ENCODE results near the gene SLC39A11. TPM values are rescaled to one million over a fixed set of nuclear protein-coding genes. Genes with fewer than 3 reads are reported as not detected.
A peak's percentile ranks its signal among the peaks of the same experiment; 100 is the strongest.

The SLC39A11 gene
- total and polyA plus RNA-seq, 2 of the 13 experiments (the other 11 are each of a cell fraction or from before 2014, with no cell fraction given): 17.2 to 31.5 TPM

DNA sequence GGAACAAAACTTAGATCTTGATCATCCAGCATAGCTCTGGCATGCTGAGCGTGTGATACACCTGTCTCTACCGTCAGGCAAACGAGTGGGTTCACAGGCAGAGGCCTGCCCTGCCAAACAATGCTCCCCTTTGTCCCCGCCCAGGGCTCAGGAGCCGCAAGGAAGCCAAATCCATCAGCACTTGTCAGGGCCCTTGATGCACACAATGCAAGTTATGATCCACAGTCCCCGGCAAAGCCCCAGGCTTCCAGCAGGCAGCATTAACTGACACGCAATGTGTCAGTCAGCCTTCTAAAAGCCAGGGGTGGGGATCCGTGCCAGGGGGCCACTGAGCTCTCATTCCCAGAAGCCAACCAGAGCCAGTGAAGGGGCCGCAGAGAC, 460.9 kb downstream of the SLC39A11 start (continued):
- TF ChIP-seq, protein P1, sequence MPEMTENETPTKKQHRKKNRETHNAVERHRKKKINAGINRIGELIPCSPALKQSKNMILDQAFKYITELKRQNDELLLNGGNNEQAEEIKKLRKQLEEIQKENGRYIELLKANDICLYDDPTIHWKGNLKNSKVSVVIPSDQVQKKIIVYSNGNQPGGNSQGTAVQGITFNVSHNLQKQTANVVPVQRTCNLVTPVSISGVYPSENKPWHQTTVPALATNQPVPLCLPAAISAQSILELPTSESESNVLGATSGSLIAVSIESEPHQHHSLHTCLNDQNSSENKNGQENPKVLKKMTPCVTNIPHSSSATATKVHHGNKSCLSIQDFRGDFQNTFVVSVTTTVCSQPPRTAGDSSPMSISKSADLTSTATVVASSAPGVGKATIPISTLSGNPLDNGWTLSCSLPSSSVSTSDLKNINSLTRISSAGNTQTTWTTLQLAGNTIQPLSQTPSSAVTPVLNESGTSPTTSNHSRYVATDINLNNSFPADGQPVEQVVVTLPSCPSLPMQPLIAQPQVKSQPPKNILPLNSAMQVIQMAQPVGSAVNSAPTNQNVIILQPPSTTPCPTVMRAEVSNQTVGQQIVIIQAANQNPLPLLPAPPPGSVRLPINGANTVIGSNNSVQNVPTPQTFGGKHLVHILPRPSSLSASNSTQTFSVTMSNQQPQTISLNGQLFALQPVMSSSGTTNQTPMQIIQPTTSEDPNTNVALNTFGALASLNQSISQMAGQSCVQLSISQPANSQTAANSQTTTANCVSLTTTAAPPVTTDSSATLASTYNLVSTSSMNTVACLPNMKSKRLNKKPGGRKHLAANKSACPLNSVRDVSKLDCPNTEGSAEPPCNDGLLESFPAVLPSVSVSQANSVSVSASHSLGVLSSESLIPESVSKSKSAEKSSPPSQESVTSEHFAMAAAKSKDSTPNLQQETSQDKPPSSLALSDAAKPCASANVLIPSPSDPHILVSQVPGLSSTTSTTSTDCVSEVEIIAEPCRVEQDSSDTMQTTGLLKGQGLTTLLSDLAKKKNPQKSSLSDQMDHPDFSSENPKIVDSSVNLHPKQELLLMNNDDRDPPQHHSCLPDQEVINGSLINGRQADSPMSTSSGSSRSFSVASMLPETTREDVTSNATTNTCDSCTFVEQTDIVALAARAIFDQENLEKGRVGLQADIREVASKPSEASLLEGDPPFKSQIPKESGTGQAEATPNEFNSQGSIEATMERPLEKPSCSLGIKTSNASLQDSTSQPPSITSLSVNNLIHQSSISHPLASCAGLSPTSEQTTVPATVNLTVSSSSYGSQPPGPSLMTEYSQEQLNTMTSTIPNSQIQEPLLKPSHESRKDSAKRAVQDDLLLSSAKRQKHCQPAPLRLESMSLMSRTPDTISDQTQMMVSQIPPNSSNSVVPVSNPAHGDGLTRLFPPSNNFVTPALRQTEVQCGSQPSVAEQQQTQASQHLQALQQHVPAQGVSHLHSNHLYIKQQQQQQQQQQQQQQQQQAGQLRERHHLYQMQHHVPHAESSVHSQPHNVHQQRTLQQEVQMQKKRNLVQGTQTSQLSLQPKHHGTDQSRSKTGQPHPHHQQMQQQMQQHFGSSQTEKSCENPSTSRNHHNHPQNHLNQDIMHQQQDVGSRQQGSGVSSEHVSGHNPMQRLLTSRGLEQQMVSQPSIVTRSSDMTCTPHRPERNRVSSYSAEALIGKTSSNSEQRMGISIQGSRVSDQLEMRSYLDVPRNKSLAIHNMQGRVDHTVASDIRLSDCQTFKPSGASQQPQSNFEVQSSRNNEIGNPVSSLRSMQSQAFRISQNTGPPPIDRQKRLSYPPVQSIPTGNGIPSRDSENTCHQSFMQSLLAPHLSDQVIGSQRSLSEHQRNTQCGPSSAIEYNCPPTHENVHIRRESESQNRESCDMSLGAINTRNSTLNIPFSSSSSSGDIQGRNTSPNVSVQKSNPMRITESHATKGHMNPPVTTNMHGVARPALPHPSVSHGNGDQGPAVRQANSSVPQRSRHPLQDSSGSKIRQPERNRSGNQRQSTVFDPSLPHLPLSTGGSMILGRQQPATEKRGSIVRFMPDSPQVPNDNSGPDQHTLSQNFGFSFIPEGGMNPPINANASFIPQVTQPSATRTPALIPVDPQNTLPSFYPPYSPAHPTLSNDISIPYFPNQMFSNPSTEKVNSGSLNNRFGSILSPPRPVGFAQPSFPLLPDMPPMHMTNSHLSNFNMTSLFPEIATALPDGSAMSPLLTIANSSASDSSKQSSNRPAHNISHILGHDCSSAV (CRISPR knock-in tag; IDR thresholded peaks at IDR 0.05; ENCODE audit: borderline replicate concordance): no peak
- TF ChIP-seq, protein P2, sequence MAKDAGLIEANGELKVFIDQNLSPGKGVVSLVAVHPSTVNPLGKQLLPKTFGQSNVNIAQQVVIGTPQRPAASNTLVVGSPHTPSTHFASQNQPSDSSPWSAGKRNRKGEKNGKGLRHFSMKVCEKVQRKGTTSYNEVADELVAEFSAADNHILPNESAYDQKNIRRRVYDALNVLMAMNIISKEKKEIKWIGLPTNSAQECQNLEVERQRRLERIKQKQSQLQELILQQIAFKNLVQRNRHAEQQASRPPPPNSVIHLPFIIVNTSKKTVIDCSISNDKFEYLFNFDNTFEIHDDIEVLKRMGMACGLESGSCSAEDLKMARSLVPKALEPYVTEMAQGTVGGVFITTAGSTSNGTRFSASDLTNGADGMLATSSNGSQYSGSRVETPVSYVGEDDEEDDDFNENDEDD (CRISPR knock-in tag; IDR thresholded peaks at IDR 0.05; ENCODE audit: borderline replicate concordance): peak; percentile 11; the same call in 1 of the 2 replicates
- TF ChIP-seq EED (CRISPR knock-in tag; IDR thresholded peaks at IDR 0.05): no peak
- TF ChIP-seq, protein P3, sequence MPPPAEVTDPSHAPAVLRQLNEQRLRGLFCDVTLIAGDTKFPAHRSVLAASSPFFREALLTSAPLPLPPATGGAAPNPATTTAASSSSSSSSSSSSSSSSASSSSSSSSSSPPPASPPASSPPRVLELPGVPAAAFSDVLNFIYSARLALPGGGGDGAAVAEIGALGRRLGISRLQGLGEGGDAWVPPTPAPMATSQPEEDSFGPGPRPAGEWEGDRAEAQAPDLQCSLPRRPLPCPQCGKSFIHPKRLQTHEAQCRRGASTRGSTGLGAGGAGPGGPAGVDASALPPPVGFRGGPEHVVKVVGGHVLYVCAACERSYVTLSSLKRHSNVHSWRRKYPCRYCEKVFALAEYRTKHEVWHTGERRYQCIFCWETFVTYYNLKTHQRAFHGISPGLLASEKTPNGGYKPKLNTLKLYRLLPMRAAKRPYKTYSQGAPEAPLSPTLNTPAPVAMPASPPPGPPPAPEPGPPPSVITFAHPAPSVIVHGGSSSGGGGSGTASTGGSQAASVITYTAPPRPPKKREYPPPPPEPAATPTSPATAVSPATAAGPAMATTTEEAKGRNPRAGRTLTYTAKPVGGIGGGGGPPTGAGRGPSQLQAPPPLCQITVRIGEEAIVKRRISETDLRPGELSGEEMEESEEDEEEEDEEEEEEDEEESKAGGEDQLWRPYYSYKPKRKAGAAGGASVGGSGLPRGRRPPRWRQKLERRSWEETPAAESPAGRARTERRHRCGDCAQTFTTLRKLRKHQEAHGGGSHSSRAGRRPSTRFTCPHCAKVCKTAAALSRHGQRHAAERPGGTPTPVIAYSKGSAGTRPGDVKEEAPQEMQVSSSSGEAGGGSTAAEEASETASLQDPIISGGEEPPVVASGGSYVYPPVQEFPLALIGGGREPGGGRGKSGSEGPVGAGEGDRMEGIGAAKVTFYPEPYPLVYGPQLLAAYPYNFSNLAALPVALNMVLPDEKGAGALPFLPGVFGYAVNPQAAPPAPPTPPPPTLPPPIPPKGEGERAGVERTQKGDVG (CRISPR knock-in tag; IDR thresholded peaks at IDR 0.05; ENCODE audit: borderline replicate concordance): no peak
- TF ChIP-seq, protein P4, sequence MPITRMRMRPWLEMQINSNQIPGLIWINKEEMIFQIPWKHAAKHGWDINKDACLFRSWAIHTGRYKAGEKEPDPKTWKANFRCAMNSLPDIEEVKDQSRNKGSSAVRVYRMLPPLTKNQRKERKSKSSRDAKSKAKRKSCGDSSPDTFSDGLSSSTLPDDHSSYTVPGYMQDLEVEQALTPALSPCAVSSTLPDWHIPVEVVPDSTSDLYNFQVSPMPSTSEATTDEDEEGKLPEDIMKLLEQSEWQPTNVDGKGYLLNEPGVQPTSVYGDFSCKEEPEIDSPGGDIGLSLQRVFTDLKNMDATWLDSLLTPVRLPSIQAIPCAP (CRISPR knock-in tag; IDR thresholded peaks at IDR 0.05; ENCODE audit: low read depth): no peak
- TF ChIP-seq ZNF660 (CRISPR knock-in tag; IDR thresholded peaks at IDR 0.05; ENCODE audit: borderline replicate concordance, low read depth): no peak
- TF ChIP-seq, protein P5, sequence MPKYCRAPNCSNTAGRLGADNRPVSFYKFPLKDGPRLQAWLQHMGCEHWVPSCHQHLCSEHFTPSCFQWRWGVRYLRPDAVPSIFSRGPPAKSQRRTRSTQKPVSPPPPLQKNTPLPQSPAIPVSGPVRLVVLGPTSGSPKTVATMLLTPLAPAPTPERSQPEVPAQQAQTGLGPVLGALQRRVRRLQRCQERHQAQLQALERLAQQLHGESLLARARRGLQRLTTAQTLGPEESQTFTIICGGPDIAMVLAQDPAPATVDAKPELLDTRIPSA (CRISPR knock-in tag; IDR thresholded peaks at IDR 0.05; ENCODE audit: borderline replicate concordance): no peak
- no peak for TF ChIP-seq SNAPC2 (CRISPR knock-in tag; IDR thresholded peaks at IDR 0.05)
- no peak for TF ChIP-seq ZNF180 (CRISPR knock-in tag; IDR thresholded peaks at IDR 0.05; ENCODE audit: borderline replicate concordance, low read depth)
- TF ChIP-seq NFATC3 (CRISPR knock-in tag; IDR thresholded peaks at IDR 0.05): no peak
- 0 out of 2 replicates have a peak, but pooled peaks have one; percentile 7 for TF ChIP-seq ZNF644 (CRISPR knock-in tag; IDR thresholded peaks at IDR 0.05; ENCODE audit: low read depth)
- TF ChIP-seq RBAK (CRISPR knock-in tag; IDR thresholded peaks at IDR 0.05): no peak
- TF ChIP-seq ATRX (CRISPR knock-in tag; IDR thresholded peaks at IDR 0.05; ENCODE audit: borderline replicate concordance): no peak
- TF ChIP-seq, protein P6, sequence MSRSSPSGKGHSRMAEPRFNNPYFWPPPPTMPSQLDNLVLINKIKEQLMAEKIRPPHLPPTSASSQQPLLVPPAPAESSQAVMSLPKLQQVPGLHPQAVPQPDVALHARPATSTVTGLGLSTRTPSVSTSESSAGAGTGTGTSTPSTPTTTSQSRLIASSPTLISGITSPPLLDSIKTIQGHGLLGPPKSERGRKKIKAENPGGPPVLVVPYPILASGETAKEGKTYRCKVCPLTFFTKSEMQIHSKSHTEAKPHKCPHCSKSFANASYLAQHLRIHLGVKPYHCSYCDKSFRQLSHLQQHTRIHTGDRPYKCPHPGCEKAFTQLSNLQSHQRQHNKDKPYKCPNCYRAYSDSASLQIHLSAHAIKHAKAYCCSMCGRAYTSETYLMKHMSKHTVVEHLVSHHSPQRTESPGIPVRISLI (CRISPR knock-in tag; IDR thresholded peaks at IDR 0.05; ENCODE audit: borderline replicate concordance): no peak

Measured in HepG2 (cell line).